GM12801 (cell line): Measurements from ENCODE around the gene PRR4.

ENCODE experiments used
- CTCF ChIP-seq: IDR thresholded peaks from one replicate; pipeline ENCODE4 v1.5.1; 2011; ENCODE audit warnings: control low read depth; ENCODE audit not compliant: insufficient read length; ENCODE audit errors: extremely low read depth

PRR4 gene

GRCh38 chr12:10829994-10830393, 19.3 kb downstream of the PRR4 start:
- TF ChIP-seq CTCF: no peak

- no peak for TF ChIP-seq CTCF
Measured at GRCh38 chr12:10826258-10826657, 23.0 kb downstream of the PRR4 start, which contains the start of gene TAS2R10. Gene TAS2R10, minus strand, starts transcription at chr12:10826358. Its CDS starts 89 bp downstream, at chr12:10826269.

GRCh38 chr12:10824957-10825356, 24.3 kb downstream of the PRR4 start:
- TF ChIP-seq CTCF: no peak

- no peak for TF ChIP-seq CTCF
Measured at GRCh38 chr12:10811883-10812536, 37.3 kb downstream of the PRR4 start.

DNA sequence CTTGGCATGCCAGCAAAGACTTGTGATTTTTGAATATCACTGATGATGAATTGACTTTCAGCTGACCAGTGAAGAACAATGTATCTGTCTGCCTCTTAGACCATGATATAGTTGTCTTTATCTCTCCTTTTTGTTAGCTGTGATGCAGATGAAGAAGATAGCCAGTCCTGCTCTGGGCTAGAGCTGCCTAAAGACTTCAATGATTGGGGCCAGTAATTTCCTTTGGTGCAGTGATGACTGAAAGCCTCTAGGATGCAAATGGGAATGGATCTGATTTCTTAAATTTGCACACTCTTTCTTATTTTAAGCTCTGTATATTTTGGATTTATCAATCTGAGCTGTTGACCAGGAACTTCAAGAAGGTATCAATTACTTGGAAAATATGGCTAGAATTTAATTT, 39.2 kb downstream of the PRR4 start, which contains the start of gene TAS2R9:
TSS of gene TAS2R9 (minus strand) at position 101 of the 400 bp plus-strand sequence. CDS start at position 8, 93 bp downstream.
- TF ChIP-seq CTCF: no peak

GRCh38 chr12:10807186-10807585, 42.1 kb downstream of the PRR4 start, which contains the start of gene TAS2R8:
Gene TAS2R8, minus strand, starts transcription at chr12:10807286. Its CDS starts 306 bp downstream, at chr12:10806980.
- TF ChIP-seq CTCF: no peak

- no peak for TF ChIP-seq CTCF
Measured at GRCh38 chr12:10802587-10802986, 46.7 kb downstream of the PRR4 start, which contains the start of gene TAS2R7. Gene TAS2R7, minus strand, starts transcription at chr12:10802627. Its CDS starts 57 bp downstream, at chr12:10802570.
